ENCODE data around the gene ULK4.

DNA sequence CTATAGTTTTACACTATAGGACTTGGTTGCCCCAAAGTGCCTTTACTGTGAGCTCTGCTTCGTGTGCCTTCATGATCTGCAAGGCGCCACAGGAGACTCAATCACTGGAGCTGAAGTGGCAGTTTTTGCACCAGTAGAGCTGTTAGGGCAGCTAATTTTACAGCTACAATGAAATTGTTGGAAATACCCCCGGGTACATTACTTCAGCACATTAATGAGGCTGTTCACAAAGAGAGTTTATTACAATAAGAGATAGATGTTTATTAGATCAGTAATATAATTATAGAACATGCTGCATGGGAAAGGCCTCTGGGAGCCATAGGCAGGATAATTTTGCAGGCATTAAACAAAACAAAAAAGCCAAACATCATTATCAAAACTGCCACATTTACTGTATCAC is 531.5 kb downstream of the ULK4 start:
- TF ChIP-seq, protein P1, sequence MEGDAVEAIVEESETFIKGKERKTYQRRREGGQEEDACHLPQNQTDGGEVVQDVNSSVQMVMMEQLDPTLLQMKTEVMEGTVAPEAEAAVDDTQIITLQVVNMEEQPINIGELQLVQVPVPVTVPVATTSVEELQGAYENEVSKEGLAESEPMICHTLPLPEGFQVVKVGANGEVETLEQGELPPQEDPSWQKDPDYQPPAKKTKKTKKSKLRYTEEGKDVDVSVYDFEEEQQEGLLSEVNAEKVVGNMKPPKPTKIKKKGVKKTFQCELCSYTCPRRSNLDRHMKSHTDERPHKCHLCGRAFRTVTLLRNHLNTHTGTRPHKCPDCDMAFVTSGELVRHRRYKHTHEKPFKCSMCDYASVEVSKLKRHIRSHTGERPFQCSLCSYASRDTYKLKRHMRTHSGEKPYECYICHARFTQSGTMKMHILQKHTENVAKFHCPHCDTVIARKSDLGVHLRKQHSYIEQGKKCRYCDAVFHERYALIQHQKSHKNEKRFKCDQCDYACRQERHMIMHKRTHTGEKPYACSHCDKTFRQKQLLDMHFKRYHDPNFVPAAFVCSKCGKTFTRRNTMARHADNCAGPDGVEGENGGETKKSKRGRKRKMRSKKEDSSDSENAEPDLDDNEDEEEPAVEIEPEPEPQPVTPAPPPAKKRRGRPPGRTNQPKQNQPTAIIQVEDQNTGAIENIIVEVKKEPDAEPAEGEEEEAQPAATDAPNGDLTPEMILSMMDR (conservative IDR thresholded peaks at IDR 0.05), result no peak
- TF ChIP-seq EZH2 (IDR thresholded peaks at IDR 0.05; ENCODE audit: low read depth), result no peak
